HepG2 (cell line): ENCODE data around the gene CHKA. TPM values are rescaled to one million over a fixed set of nuclear protein-coding genes. Genes with fewer than 3 reads are reported as not detected.
A peak's percentile ranks its signal among the peaks of the same experiment; 100 is the strongest.

Source experiments
- AKAP8 ChIP-seq: sonication (generic); formaldehyde crosslinking; IDR thresholded peaks from 2 replicates; pipeline ENCODE4 v1.5.1; 2020; ENCODE audit warnings: mild to moderate bottlenecking, missing genetic modification reagents
- CHCHD3 ChIP-seq: sonication (generic); formaldehyde crosslinking; IDR thresholded peaks from 2 replicates; pipeline ENCODE4 v1.8.0; 2022; ENCODE audit warnings: mild to moderate bottlenecking, missing genetic modification reagents, moderate library complexity
- HNF4A ChIP-seq: sonication (generic); formaldehyde crosslinking; IDR thresholded peaks from 2 replicates; pipeline ENCODE4 v1.4.0; 2020; ENCODE audit warnings: missing genetic modification reagents
- MEIS2 ChIP-seq: sonication (generic); formaldehyde crosslinking; IDR thresholded peaks from 2 replicates; pipeline ENCODE4 v1.9.0; 2021; ENCODE audit warnings: mild to moderate bottlenecking, missing genetic modification reagents
- MXI1 ChIP-seq: IDR thresholded peaks from 3 replicates; pipeline ENCODE4 v1.6.1; 2012; ENCODE audit warnings: low read depth, low read length, inconsistent platforms, borderline replicate concordance
- NPAS2 ChIP-seq: sonication (generic); formaldehyde crosslinking; IDR thresholded peaks from 2 replicates; pipeline ENCODE4 v1.8.0; 2022; ENCODE audit warnings: mild to moderate bottlenecking, missing genetic modification reagents, borderline replicate concordance
- U2AF2 ChIP-seq: fragments of 200-400 bp; formaldehyde crosslinking; IDR thresholded peaks from 2 replicates; pipeline ENCODE4 v1.6.1; 2017; ENCODE audit warnings: low read depth, mild to moderate bottlenecking, low read length
- WIZ ChIP-seq: sonication (generic); formaldehyde crosslinking; IDR thresholded peaks from 2 replicates; pipeline ENCODE4 v1.5.1; 2020; ENCODE audit warnings: mild to moderate bottlenecking, missing genetic modification reagents
- ZFP82 ChIP-seq: sonication (generic); formaldehyde crosslinking; IDR thresholded peaks from 2 replicates; pipeline ENCODE4 v1.5.1; 2020; ENCODE audit warnings: mild to moderate bottlenecking, missing genetic modification reagents, borderline replicate concordance
- ZNF230 ChIP-seq: sonication (generic); formaldehyde crosslinking; IDR thresholded peaks from 2 replicates; pipeline ENCODE4 v1.4.0; 2020; ENCODE audit warnings: mild to moderate bottlenecking, missing genetic modification reagents
- ZNF672 ChIP-seq: sonication (generic); formaldehyde crosslinking; IDR thresholded peaks from 2 replicates; pipeline ENCODE4 v1.8.1; 2022; ENCODE audit warnings: missing genetic modification reagents
- ZNF780A ChIP-seq: sonication (generic); formaldehyde crosslinking; IDR thresholded peaks from 2 replicates; pipeline ENCODE4 v1.8.0; 2022; ENCODE audit warnings: mild to moderate bottlenecking, missing genetic modification reagents, moderate library complexity
- ZNF879 ChIP-seq: sonication (generic); formaldehyde crosslinking; IDR thresholded peaks from 2 replicates; pipeline ENCODE4 v1.8.1; 2023; ENCODE audit warnings: missing genetic modification reagents
- polyA plus RNA-seq, 8 experiments: library from polyadenylated mRNA; depleted of rRNA in 3 of 8; stranded (reverse) in 7 of 8; unstranded in 1 of 8; fragments of >200 nt; fragmentation: Illumina TruSeq in 4 of 8; extraction: Trizol in 4 of 8; gene quantifications; 2 replicates each; pipeline versions ENCODE4 v1.2.1 to v1.2.3, GENCODE V29; 2011 to 2016; ENCODE audit warnings: low read depth in 4 of 8, missing spikeins in 1 of 8, mixed read lengths in 1 of 8; ENCODE audit not compliant: insufficient read depth in 1 of 8
- total RNA-seq, 5 experiments: library from RNA; depleted of rRNA; stranded (reverse); fragments of >200 nt; fragmentation: Illumina TruSeq; extraction: Trizol; gene quantifications; 2 replicates each; pipeline ENCODE4 v1.2.3, GENCODE V29; 2016; ENCODE audit warnings: low read depth in 1 of 5
- TF ChIP-seq, protein P1 (sequence below): sonication (generic); formaldehyde crosslinking; IDR thresholded peaks from 2 replicates; pipeline ENCODE4 v1.5.1; 2020; ENCODE audit warnings: mild to moderate bottlenecking, missing genetic modification reagents, moderate library complexity
- TF ChIP-seq, protein P2 (sequence below): sonication (generic); formaldehyde crosslinking; IDR thresholded peaks from 2 replicates; pipeline ENCODE4 v1.8.0; 2022; ENCODE audit warnings: missing genetic modification reagents, mild to moderate bottlenecking, borderline replicate concordance
- TF ChIP-seq, protein P3 (sequence below): sonication (generic); formaldehyde crosslinking; IDR thresholded peaks from 2 replicates; pipeline ENCODE4 v1.4.0; 2020; ENCODE audit warnings: missing genetic modification reagents
- TF ChIP-seq, protein P4 (sequence below): sonication (generic); formaldehyde crosslinking; IDR thresholded peaks from 2 replicates; pipeline ENCODE4 v1.4.0; 2020; ENCODE audit warnings: missing genetic modification reagents, borderline replicate concordance
- TF ChIP-seq, protein P5 (sequence below): sonication (generic); formaldehyde crosslinking; IDR thresholded peaks from 2 replicates; pipeline ENCODE4 v1.8.1; 2023; ENCODE audit warnings: missing genetic modification reagents, mild to moderate bottlenecking, borderline replicate concordance

CHKA gene
- total and polyA plus RNA-seq, 2 of the 13 experiments (the other 11 are each of a cell fraction or from before 2014, with no cell fraction given) = 71.6 to 92.7 TPM

DNA sequence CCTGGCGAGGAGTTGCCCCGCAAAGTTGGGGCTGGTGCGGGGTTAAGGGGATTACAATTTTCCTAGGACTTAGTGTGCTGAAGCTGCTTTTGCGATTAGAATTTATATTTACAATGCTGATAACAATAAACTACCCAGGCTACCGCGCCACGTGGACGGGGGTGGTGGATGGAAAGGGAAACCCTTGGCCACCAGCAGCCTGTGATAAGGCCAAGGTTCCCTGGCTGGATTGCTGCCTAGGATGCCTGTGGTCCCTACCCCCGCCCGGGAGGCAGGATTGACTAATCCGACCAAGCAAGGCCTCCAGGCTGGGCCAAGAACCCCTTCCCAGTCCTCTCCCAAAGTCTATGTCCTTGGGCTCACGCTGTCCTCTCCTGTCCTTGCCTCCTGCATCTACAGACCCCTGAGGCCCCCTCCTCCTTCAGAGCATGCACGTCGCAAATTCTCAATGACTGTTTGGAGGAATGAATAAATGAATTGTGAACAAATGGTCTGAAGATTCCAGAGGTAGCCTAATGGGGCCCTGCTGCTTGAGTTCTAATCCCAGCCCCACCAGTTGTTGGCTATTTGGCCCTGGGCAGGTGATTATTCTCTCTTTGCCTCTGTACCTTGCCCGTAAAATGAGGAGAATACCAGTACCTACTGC, 7.6 kb upstream of the CHKA start (continued):
- TF ChIP-seq HNF4A (CRISPR knock-in tag) (peak; percentile 15; the same call in 1 of the 2 replicates), AKAP8 (CRISPR knock-in tag) (peak; percentile 72), ZNF672 (CRISPR knock-in tag) (no peak), ZNF780A (CRISPR knock-in tag) (no peak), NPAS2 (CRISPR knock-in tag) (no peak), ZNF879 (CRISPR knock-in tag) (no peak), U2AF2 (no peak), WIZ (no peak), ZNF230 (no peak), ZFP82 (CRISPR knock-in tag) (no peak), CHCHD3 (CRISPR knock-in tag) (no peak), MEIS2 (no peak), MXI1 (peak; percentile 77; the same call in 1 of the 3 replicates)
- TF ChIP-seq, protein P1, sequence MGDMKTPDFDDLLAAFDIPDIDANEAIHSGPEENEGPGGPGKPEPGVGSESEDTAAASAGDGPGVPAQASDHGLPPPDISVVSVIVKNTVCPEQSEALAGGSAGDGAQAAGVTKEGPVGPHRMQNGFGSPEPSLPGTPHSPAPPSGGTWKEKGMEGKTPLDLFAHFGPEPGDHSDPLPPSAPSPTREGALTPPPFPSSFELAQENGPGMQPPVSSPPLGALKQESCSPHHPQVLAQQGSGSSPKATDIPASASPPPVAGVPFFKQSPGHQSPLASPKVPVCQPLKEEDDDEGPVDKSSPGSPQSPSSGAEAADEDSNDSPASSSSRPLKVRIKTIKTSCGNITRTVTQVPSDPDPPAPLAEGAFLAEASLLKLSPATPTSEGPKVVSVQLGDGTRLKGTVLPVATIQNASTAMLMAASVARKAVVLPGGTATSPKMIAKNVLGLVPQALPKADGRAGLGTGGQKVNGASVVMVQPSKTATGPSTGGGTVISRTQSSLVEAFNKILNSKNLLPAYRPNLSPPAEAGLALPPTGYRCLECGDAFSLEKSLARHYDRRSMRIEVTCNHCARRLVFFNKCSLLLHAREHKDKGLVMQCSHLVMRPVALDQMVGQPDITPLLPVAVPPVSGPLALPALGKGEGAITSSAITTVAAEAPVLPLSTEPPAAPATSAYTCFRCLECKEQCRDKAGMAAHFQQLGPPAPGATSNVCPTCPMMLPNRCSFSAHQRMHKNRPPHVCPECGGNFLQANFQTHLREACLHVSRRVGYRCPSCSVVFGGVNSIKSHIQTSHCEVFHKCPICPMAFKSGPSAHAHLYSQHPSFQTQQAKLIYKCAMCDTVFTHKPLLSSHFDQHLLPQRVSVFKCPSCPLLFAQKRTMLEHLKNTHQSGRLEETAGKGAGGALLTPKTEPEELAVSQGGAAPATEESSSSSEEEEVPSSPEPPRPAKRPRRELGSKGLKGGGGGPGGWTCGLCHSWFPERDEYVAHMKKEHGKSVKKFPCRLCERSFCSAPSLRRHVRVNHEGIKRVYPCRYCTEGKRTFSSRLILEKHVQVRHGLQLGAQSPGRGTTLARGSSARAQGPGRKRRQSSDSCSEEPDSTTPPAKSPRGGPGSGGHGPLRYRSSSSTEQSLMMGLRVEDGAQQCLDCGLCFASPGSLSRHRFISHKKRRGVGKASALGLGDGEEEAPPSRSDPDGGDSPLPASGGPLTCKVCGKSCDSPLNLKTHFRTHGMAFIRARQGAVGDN = peak; percentile 70
- TF ChIP-seq, protein P2, sequence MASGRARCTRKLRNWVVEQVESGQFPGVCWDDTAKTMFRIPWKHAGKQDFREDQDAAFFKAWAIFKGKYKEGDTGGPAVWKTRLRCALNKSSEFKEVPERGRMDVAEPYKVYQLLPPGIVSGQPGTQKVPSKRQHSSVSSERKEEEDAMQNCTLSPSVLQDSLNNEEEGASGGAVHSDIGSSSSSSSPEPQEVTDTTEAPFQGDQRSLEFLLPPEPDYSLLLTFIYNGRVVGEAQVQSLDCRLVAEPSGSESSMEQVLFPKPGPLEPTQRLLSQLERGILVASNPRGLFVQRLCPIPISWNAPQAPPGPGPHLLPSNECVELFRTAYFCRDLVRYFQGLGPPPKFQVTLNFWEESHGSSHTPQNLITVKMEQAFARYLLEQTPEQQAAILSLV (CRISPR knock-in tag) = no peak
- TF ChIP-seq, protein P3, sequence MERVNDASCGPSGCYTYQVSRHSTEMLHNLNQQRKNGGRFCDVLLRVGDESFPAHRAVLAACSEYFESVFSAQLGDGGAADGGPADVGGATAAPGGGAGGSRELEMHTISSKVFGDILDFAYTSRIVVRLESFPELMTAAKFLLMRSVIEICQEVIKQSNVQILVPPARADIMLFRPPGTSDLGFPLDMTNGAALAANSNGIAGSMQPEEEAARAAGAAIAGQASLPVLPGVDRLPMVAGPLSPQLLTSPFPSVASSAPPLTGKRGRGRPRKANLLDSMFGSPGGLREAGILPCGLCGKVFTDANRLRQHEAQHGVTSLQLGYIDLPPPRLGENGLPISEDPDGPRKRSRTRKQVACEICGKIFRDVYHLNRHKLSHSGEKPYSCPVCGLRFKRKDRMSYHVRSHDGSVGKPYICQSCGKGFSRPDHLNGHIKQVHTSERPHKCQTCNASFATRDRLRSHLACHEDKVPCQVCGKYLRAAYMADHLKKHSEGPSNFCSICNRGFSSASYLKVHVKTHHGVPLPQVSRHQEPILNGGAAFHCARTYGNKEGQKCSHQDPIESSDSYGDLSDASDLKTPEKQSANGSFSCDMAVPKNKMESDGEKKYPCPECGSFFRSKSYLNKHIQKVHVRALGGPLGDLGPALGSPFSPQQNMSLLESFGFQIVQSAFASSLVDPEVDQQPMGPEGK = peak; percentile 4; the same call in 1 of the 2 replicates
- TF ChIP-seq, protein P4, sequence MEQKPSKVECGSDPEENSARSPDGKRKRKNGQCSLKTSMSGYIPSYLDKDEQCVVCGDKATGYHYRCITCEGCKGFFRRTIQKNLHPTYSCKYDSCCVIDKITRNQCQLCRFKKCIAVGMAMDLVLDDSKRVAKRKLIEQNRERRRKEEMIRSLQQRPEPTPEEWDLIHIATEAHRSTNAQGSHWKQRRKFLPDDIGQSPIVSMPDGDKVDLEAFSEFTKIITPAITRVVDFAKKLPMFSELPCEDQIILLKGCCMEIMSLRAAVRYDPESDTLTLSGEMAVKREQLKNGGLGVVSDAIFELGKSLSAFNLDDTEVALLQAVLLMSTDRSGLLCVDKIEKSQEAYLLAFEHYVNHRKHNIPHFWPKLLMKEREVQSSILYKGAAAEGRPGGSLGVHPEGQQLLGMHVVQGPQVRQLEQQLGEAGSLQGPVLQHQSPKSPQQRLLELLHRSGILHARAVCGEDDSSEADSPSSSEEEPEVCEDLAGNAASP (CRISPR knock-in tag) = no peak; the same call in 1 of the 2 replicates
- TF ChIP-seq, protein P5, sequence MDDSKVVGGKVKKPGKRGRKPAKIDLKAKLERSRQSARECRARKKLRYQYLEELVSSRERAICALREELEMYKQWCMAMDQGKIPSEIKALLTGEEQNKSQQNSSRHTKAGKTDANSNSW (CRISPR knock-in tag) = no peak
